ENCODE measurements around the gene SPTB.

The SPTB gene

GRCh38 chr14:64763085-64763782, 116.5 kb downstream of the SPTB start:
- TF ChIP-seq ZBTB7A (IDR thresholded peaks at IDR 0.05; ENCODE audit: low read depth) (no peak), EGR1 (IDR thresholded peaks at IDR 0.05) (no peak), TCF12 (IDR thresholded peaks at IDR 0.05; ENCODE audit: low read depth) (no peak), CREB1 (IDR thresholded peaks at IDR 0.05; ENCODE audit: low read depth) (no peak), CEBPB (IDR thresholded peaks at IDR 0.05) (no peak), YY1 (IDR thresholded peaks at IDR 0.05; ENCODE audit: low read depth) (no peak), FOXM1 (IDR thresholded peaks at IDR 0.05; ENCODE audit: borderline replicate concordance, low read depth) (no peak), MAX (IDR thresholded peaks at IDR 0.05) (no peak; the same call in 1 of the 2 replicates), REST (IDR thresholded peaks at IDR 0.05; ENCODE audit: low read depth) (no peak)

GRCh38 chr14:64762044-64763034, 117.4 kb downstream of the SPTB start:
- peak; percentile 23; the same call in 1 of the 2 replicates for TF ChIP-seq TEAD4 (IDR thresholded peaks at IDR 0.05)
- TF ChIP-seq TCF12 (IDR thresholded peaks at IDR 0.05; ENCODE audit: low read depth), result peak; percentile 42; the same call in 1 of the 2 replicates
- TF ChIP-seq ZBTB7A (IDR thresholded peaks at IDR 0.05; ENCODE audit: low read depth), result no peak
- TF ChIP-seq YY1 (IDR thresholded peaks at IDR 0.05; ENCODE audit: low read depth), result no peak
- no peak for TF ChIP-seq REST (IDR thresholded peaks at IDR 0.05; ENCODE audit: low read depth)
- TF ChIP-seq NFIC (IDR thresholded peaks at IDR 0.05), result peak; percentile 90
- TF ChIP-seq FOXM1 (IDR thresholded peaks at IDR 0.05; ENCODE audit: borderline replicate concordance, low read depth), result 0 out of 2 replicates have a peak, but pooled peaks have one; percentile 9
- TF ChIP-seq EP300 (IDR thresholded peaks at IDR 0.05; ENCODE audit: borderline replicate concordance), result peak; percentile 36; the same call in 1 of the 2 replicates

- TF ChIP-seq NFIC (IDR thresholded peaks at IDR 0.05) (no peak), YY1 (IDR thresholded peaks at IDR 0.05; ENCODE audit: low read depth) (no peak), TAF1 (IDR thresholded peaks at IDR 0.05; ENCODE audit: low read depth) (no peak), EP300 (IDR thresholded peaks at IDR 0.05; ENCODE audit: borderline replicate concordance) (no peak), CEBPB (IDR thresholded peaks at IDR 0.05) (no peak), ZBTB7A (IDR thresholded peaks at IDR 0.05; ENCODE audit: low read depth) (no peak), EGR1 (IDR thresholded peaks at IDR 0.05) (no peak), MAX (IDR thresholded peaks at IDR 0.05) (no peak), CREB1 (IDR thresholded peaks at IDR 0.05; ENCODE audit: low read depth) (no peak), USF1 (IDR thresholded peaks at IDR 0.05) (no peak), REST (IDR thresholded peaks at IDR 0.05; ENCODE audit: low read depth) (no peak), FOXM1 (IDR thresholded peaks at IDR 0.05; ENCODE audit: borderline replicate concordance, low read depth) (no peak), RAD21 (IDR thresholded peaks at IDR 0.05; ENCODE audit: low read depth) (no peak; the same call in 1 of the 2 replicates), TEAD4 (IDR thresholded peaks at IDR 0.05) (no peak), TCF12 (IDR thresholded peaks at IDR 0.05; ENCODE audit: low read depth) (no peak)
Observed at GRCh38 chr14:64761441-64762043, 118.2 kb downstream of the SPTB start.

All from Ishikawa (cell line).